Tibial nerve (tissue), 4 donors: ENCODE results near the gene NOP53. TPM values are rescaled to one million over a fixed set of nuclear protein-coding genes. Genes with fewer than 3 reads are reported as not detected.
"Not testable (repeated sequence)": the region's sequence is repeated elsewhere in the genome, so short reads cannot be mapped to it uniquely, and the experiment has no call there.

Experiments
- DNase-seq, 2 donors: peaks; one replicate each; pipeline ENCODE4 v3.0.0-alpha.2; 2019; ENCODE audit warnings: low spot score in 2 of 2
- H3K27ac ChIP-seq, 4 donors: fragments of 200-600 bp; sonication (generic) in 3 of 4; one replicate each; pipeline ENCODE4 v1.5.1; 2017 to 2019; ENCODE audit warnings: mild to moderate bottlenecking in 1 of 4
- H3K27me3 ChIP-seq, 2 donors: fragments of 200-600 bp; sonication (generic) in 1 of 2; one replicate each; pipeline versions ENCODE4 v1.5.1 to v1.6.0; 2017 to 2019
- H3K36me3 ChIP-seq, 3 donors: fragments of 200-600 bp; sonication (generic); one replicate each; pipeline ENCODE4 v1.5.1; 2018 to 2019
- H3K4me1 ChIP-seq, 4 donors: fragments of 200-600 bp; sonication (generic) in 3 of 4; one replicate each; pipeline ENCODE4 v1.5.1; 2017 to 2019
- H3K4me3 ChIP-seq, 4 donors: fragments of 200-600 bp; sonication (generic) in 3 of 4; one replicate each; pipeline ENCODE4 v1.5.1; 2017 to 2019; ENCODE audit warnings: mild to moderate bottlenecking in 1 of 4, moderate library complexity in 1 of 4
- H3K9me3 ChIP-seq, 4 donors: fragments of 200-600 bp; sonication (generic) in 3 of 4; one replicate each; pipeline ENCODE4 v1.5.1; 2017 to 2019
- EP300 ChIP-seq, 2 donors: sonication (generic); formaldehyde crosslinking; IDR thresholded peaks; one replicate each; pipeline ENCODE4 v1.6.1; 2017; ENCODE audit warnings: antibody characterized with exemption in 2 of 2, mild to moderate bottlenecking in 1 of 2
- POLR2A ChIP-seq, 2 donors: fragments of 450-650 bp; IDR thresholded peaks; one replicate each; pipeline ENCODE4 v1.6.1; 2017; ENCODE audit warnings: antibody characterized with exemption in 2 of 2, mild to moderate bottlenecking in 2 of 2, moderate library complexity in 2 of 2
- WGBS, 2 donors: methylation state at CpG; one replicate each; pipeline ENCODE4 v1.1.5; 2018; 5-methylcytosine and 5-hydroxymethylcytosine counted together
- total RNA-seq, 4 donors: library from RNA; depleted of rRNA; stranded (reverse); fragments of >200 nt; gene quantifications; one replicate each; pipeline ENCODE4 v1.1.0, GENCODE V29; 2016
- TF ChIP-seq, protein P1 (sequence below), 5 experiments: fragments of 200-600 bp in 3 of 5; fragments of 450-650 bp in 2 of 5; sonication (generic) in 3 of 5; IDR thresholded peaks; one replicate each; pipeline ENCODE4 v1.5.1; 2016 to 2019; ENCODE audit warnings: antibody characterized with exemption in 5 of 5, mild to moderate bottlenecking in 3 of 5, moderate library complexity in 2 of 5

The NOP53 gene
- total RNA-seq, 4 donors from 2014 or later = 320 to 532 (median 408) TPM

DNA sequence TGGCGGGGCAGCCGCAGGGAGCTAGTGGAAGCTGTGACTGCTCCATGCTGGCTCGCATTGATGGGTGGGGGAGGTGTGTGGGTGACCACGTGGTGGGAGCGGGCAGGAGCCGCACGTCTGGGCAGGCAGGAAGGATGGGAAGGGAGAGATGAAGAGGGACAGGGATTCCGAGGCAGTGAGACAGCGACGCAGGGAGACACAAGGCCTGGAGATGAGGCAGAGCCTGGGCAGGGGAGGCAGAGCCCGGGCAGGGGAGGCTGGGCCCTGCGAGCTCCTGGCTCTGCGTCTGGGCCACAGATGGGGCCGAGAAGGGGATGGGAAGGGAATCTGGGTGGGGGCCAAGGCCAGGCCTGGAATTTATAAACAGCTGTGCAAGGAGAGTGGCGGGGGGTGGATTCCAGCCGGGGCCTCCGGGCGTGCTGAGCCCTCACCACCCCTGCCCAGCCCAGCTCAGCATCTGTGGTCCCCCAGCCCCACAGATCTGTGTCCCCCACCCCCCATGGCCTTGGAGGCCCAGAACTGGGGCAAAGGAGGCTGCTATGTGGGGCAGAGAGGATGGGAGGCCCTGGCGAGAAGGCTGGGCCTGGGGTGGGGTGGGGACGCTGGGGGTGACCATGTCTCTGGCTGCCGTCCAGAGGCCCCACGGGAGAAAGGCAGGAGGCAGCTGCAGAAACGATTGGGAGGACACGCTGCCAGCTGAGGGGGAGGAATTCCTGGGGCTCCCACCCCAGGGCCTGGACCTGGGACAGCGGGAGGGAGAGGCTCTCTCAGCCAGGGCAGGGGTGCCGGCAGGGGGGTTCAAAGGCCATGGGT lies 26.1 kb upstream of the NOP53 start:
- Histone ChIP-seq H3K4me3 (peak overlapping the region in 3 of 4 donors; percentile 6 to 41 (median 27)), H3K4me1 (peaks cover 0 to 97% (median 39%) of the 10 kb centered on the region in 4 donors), H3K27ac (peak overlapping the region; percentile 73 to 96 (median 90)), H3K9me3 (no peaks in the 10 kb centered on the region), H3K27me3 (no peaks in the 10 kb centered on the region), H3K36me3 (peaks cover 0 to 48% (median 3%) of the 10 kb centered on the region in 3 donors)
- peak; percentile 77 to 79 for DNase-seq
- TF ChIP-seq EP300 (IDR thresholded peaks at IDR 0.05) = peak in 1 of 2 donors; percentile 82
- peak in 1 of 2 donors; percentile 33 for TF ChIP-seq POLR2A (IDR thresholded peaks at IDR 0.05)
- TF ChIP-seq, protein P1, sequence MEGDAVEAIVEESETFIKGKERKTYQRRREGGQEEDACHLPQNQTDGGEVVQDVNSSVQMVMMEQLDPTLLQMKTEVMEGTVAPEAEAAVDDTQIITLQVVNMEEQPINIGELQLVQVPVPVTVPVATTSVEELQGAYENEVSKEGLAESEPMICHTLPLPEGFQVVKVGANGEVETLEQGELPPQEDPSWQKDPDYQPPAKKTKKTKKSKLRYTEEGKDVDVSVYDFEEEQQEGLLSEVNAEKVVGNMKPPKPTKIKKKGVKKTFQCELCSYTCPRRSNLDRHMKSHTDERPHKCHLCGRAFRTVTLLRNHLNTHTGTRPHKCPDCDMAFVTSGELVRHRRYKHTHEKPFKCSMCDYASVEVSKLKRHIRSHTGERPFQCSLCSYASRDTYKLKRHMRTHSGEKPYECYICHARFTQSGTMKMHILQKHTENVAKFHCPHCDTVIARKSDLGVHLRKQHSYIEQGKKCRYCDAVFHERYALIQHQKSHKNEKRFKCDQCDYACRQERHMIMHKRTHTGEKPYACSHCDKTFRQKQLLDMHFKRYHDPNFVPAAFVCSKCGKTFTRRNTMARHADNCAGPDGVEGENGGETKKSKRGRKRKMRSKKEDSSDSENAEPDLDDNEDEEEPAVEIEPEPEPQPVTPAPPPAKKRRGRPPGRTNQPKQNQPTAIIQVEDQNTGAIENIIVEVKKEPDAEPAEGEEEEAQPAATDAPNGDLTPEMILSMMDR (IDR thresholded peaks at IDR 0.05) = peak in 1 of 5 experiments; percentile 25
- 7 to 19% methylated on average over 22 to 25 of the region's 26 CpGs for WGBS, 2 donors

DNA sequence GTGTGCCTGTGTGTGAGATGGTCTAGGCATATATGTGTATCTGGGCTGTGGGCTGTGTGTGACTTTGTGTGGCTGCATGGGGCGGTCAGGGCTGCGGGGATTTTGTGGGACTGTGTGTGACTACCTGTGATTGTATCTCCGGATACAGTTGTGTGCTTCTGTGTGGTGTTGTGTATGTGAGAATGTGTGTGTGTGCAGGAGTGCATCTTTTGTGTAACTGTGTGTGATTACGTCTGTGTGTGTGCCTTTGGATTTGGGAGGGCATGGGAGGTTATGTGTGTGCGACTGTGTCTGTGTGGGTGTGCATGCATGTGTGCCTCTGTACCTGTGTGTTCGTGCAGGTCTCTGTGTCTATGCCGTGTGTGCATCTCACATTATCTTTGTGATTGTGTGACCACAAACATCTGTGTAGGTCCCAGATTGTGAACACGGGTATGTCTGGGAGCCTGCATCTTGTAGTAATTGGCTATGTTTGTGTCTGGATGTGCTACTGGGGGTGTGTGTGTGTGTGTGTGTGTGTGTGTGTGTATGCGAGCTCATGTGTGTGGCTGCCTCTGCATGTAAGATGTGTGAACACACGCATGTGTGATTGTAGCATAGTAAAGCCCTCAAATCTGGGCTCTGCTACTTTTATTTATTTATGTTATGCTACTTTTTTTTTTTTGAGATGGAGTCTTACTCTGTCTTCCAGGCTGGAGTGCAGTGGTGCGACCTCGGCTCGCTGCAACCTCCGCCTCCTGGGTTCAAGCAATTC lies 24.5 kb upstream of the NOP53 start:
- Histone ChIP-seq H3K27ac (peak overlapping the region; percentile 21 to 96 (median 81)), H3K9me3 (no peaks in the 10 kb centered on the region), H3K27me3 (no peaks in the 10 kb centered on the region), H3K4me3 (no peak overlapping the region), H3K4me1 (peaks cover 0 to 92% (median 35%) of the 10 kb centered on the region in 4 donors), H3K36me3 (peaks cover 1 to 52% (median 3%) of the 10 kb centered on the region in 3 donors)
- TF ChIP-seq POLR2A (IDR thresholded peaks at IDR 0.05) (no peak), EP300 (IDR thresholded peaks at IDR 0.05) (no peak)
- WGBS, 2 donors = 67 to 74% methylated on average over 14 of the region's 14 CpGs
- DNase-seq = no peak

DNA sequence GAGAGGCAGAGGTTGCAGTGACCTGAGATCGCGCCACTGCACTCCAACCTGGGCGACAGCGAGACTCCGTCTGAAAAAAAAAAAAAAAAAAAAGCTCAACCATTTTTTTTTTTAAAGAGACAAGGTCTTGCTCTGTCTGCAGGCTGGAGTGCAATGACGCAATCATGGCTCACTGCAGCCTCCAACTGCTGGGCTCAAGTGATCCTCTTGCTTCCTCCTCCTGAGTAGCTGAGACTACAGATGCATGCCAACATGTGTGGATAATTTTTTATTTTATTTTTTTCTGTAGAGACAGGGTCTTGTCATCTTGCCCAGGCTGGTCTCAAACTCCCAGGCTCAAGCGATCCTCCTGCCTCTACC lies 21.8 kb upstream of the NOP53 start:
- no peaks in the 10 kb centered on the region for H3K9me3 ChIP-seq
- H3K27ac ChIP-seq = peak overlapping the region in 3 of 4 donors; percentile 43 to 92 (median 83)
- H3K4me1 ChIP-seq = peaks cover 0 to 91% (median 28%) of the 10 kb centered on the region in 4 donors
- H3K4me3 ChIP-seq = peak overlapping the region in 2 of 4 donors; percentile 22 to 35
- TF ChIP-seq EP300 (IDR thresholded peaks at IDR 0.05) (no peak), POLR2A (IDR thresholded peaks at IDR 0.05) (no peak)
- TF ChIP-seq, protein P1 (IDR thresholded peaks at IDR 0.05) = no peak
- no peaks in the 10 kb centered on the region for H3K27me3 ChIP-seq
- H3K36me3 ChIP-seq = peaks cover 0 to 54% (median 3%) of the 10 kb centered on the region in 3 donors
- WGBS, 2 donors = 17 to 23% methylated on average over 7 of the region's 7 CpGs
- peak in 1 of 2 donors; percentile 55 for DNase-seq

DNA sequence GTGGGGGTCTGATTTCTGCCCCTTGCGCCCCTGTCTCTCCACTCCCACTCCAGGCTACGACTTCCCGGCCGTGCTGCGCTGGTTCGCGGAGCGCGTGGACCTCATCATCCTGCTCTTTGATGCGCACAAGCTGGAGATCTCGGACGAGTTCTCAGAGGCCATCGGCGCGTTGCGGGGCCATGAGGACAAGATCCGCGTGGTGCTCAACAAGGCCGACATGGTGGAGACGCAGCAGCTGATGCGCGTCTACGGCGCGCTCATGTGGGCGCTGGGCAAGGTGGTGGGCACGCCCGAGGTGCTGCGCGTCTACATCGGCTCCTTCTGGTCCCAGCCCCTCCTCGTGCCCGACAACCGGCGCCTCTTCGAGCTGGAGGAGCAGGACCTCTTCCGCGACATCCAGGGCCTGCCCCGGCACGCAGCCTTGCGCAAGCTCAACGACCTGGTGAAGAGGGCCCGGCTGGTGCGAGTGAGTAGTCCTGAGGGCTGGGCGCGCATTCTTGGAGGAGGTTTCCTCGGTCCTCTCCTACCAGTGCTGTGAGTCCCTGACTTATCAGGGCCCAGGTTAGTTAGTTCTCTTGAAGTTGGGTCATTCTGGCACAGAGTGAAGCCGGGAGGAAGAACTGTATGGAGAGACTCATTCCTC lies 19.5 kb upstream of the NOP53 start:
- peaks cover 0 to 89% (median 25%) of the 10 kb centered on the region in 4 donors for H3K4me1 ChIP-seq
- H3K27ac ChIP-seq = peak overlapping the region in 3 of 4 donors; percentile 7 to 88 (median 41)
- H3K4me3 ChIP-seq = no peak overlapping the region
- no peaks in the 10 kb centered on the region for H3K9me3 ChIP-seq
- H3K27me3 ChIP-seq = no peaks in the 10 kb centered on the region
- WGBS, 2 donors = 82 to 91% methylated on average over 48 of the region's 48 CpGs
- TF ChIP-seq EP300 (IDR thresholded peaks at IDR 0.05) = no peak
- TF ChIP-seq, protein P1 (IDR thresholded peaks at IDR 0.05) = no peak
- peaks cover 0 to 73% (median 3%) of the 10 kb centered on the region in 3 donors for H3K36me3 ChIP-seq
- DNase-seq = no peak

DNA sequence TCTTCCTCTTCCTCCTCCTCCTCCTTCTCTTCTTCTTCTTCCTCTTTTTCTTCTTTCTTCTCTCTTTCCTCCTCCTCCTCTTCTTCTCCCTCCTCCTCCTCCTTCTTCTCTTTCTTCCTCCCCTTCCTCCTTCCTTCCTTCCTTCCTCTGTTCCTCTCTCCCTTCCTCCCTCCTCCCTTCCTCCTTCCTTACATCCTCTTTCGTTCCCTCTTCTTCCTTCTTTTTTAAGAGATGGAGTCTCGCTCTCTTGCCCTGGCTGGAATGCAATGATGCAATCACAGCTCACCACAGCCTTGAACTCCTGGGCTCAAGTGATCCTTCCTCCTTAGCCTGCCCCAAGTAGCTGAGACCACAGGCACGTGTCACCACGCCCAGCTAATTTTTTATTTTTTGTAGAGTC lies 18.9 kb upstream of the NOP53 start:
- H3K4me1 ChIP-seq = peaks cover 0 to 83% (median 25%) of the 10 kb centered on the region in 4 donors
- TF ChIP-seq, protein P1 (IDR thresholded peaks at IDR 0.05) = no peak
- TF ChIP-seq POLR2A (IDR thresholded peaks at IDR 0.05) (no peak), EP300 (IDR thresholded peaks at IDR 0.05) (no peak)
- WGBS, 2 donors = 53 to 57% methylated on average over 4 of the region's 4 CpGs
- no peaks in the 10 kb centered on the region for H3K27me3 ChIP-seq
- peaks cover 0 to 75% (median 3%) of the 10 kb centered on the region in 3 donors for H3K36me3 ChIP-seq
- no peak overlapping the region for H3K4me3 ChIP-seq
- H3K27ac ChIP-seq = peak overlapping the region in 3 of 4 donors; percentile 7 to 88 (median 41)
- no peaks in the 10 kb centered on the region for H3K9me3 ChIP-seq
- DNase-seq = no peak

DNA sequence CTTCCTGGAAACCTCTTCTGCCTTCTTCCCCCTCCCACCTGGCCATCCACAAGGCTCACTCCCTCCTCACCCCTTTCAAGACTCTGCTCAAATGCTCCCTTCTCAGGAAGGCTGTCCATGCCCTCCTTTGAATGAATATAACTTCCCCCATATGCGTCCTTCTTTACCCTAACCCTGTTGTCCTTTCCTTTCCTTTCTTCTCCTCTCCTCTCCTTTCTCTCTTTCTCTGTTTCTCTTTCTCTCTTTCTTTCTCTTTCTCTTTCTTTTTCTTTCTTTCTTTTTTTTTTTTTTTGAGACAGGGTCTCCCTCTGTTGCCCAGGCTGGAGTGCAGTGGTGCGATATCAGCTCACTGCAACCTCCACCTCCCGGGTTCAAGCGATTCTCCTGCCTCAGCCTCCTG lies 17.1 kb upstream of the NOP53 start:
- H3K4me3 ChIP-seq, H3K27me3 ChIP-seq, H3K9me3 ChIP-seq, DNase-seq: not testable (repeated sequence)
- Histone ChIP-seq H3K4me1 (peaks cover 0 to 65% (median 21%) of the 10 kb centered on the region in 4 donors), H3K27ac (peak overlapping the region in 2 of 4 donors; percentile 53 to 88), H3K36me3 (peaks cover 0 to 70% (median 5%) of the 10 kb centered on the region in 3 donors)
- 95 to 97% methylated on average over 4 of the region's 4 CpGs for WGBS, 2 donors
